ENCODE results near the gene AADAT.

AADAT gene

GRCh38 chr4:170089668-170090351 lies at the start of gene AADAT:
Gene AADAT (minus strand): TSS chr4:170089956. CDS start chr4:170089690, 266 bp downstream.
- no peak; the same call in 1 of the 2 replicates for TF ChIP-seq TCF12 (IDR thresholded peaks at IDR 0.05; ENCODE audit: low read depth)
- TF ChIP-seq TEAD4 (IDR thresholded peaks at IDR 0.05): no peak; the same call in 1 of the 2 replicates
- no peak; the same call in 1 of the 2 replicates for TF ChIP-seq YY1 (IDR thresholded peaks at IDR 0.05; ENCODE audit: low read depth)
- 0 out of 2 replicates have a peak, but pooled peaks have one; percentile 24 for TF ChIP-seq EP300 (IDR thresholded peaks at IDR 0.05; ENCODE audit: borderline replicate concordance)
- TF ChIP-seq TAF1 (IDR thresholded peaks at IDR 0.05; ENCODE audit: low read depth): no peak
- TF ChIP-seq, protein P1, sequence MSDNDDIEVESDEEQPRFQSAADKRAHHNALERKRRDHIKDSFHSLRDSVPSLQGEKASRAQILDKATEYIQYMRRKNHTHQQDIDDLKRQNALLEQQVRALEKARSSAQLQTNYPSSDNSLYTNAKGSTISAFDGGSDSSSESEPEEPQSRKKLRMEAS (IDR thresholded peaks at IDR 0.05): peak; percentile 78; the same call in 1 of the 2 replicates
- no peak for TF ChIP-seq EGR1 (IDR thresholded peaks at IDR 0.05)
- TF ChIP-seq RAD21 (IDR thresholded peaks at IDR 0.05; ENCODE audit: low read depth): peak; percentile 73
- TF ChIP-seq CREB1 (IDR thresholded peaks at IDR 0.05; ENCODE audit: low read depth): no peak
- 0 out of 2 replicates have a peak, but pooled peaks have one; percentile 21 for TF ChIP-seq NFIC (IDR thresholded peaks at IDR 0.05)
- TF ChIP-seq REST (IDR thresholded peaks at IDR 0.05; ENCODE audit: low read depth): no peak
- TF ChIP-seq ZBTB7A (IDR thresholded peaks at IDR 0.05; ENCODE audit: low read depth): peak; percentile 79; the same call in 1 of the 2 replicates
- TF ChIP-seq, protein P2, sequence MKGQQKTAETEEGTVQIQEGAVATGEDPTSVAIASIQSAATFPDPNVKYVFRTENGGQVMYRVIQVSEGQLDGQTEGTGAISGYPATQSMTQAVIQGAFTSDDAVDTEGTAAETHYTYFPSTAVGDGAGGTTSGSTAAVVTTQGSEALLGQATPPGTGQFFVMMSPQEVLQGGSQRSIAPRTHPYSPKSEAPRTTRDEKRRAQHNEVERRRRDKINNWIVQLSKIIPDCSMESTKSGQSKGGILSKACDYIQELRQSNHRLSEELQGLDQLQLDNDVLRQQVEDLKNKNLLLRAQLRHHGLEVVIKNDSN (IDR thresholded peaks at IDR 0.05): no peak
- no peak for TF ChIP-seq FOXM1 (IDR thresholded peaks at IDR 0.05; ENCODE audit: borderline replicate concordance, low read depth)
- TF ChIP-seq CEBPB (IDR thresholded peaks at IDR 0.05): no peak

GRCh38 chr4:170138580-170139194 lies 48.9 kb upstream of the AADAT start:
- peak; percentile 89 for TF ChIP-seq RAD21 (IDR thresholded peaks at IDR 0.05; ENCODE audit: low read depth)
- no peak for TF ChIP-seq TAF1 (IDR thresholded peaks at IDR 0.05; ENCODE audit: low read depth)

DNA sequence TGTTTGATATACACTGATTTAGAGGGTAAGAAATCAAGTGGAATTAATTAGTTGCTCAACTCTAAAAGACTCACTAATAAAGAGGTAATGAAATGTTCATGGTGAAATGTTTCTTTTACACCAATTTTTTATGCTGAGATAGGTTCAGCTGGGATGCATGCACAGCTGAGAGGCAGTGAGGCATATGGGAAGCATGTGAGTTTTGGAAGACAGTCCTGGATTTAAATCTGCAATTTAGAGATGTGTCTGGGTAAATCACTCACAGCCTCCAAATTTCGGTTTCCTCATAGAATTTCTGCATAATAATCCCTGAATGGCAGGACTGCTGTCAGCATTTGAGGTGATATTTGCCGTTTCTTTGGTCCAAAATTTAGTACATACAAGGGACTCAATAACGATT lies 48.2 kb upstream of the AADAT start:
- TF ChIP-seq EGR1 (IDR thresholded peaks at IDR 0.05): no peak
- TF ChIP-seq EP300 (IDR thresholded peaks at IDR 0.05; ENCODE audit: borderline replicate concordance): no peak
- TF ChIP-seq REST (IDR thresholded peaks at IDR 0.05; ENCODE audit: low read depth): no peak
- TF ChIP-seq, protein P2 (IDR thresholded peaks at IDR 0.05): no peak
- TF ChIP-seq TCF12 (IDR thresholded peaks at IDR 0.05; ENCODE audit: low read depth): no peak
- no peak for TF ChIP-seq ZBTB7A (IDR thresholded peaks at IDR 0.05; ENCODE audit: low read depth)
- no peak for TF ChIP-seq TAF1 (IDR thresholded peaks at IDR 0.05; ENCODE audit: low read depth)
- TF ChIP-seq, protein P1 (IDR thresholded peaks at IDR 0.05): no peak
- no peak for TF ChIP-seq RAD21 (IDR thresholded peaks at IDR 0.05; ENCODE audit: low read depth)
- no peak for TF ChIP-seq FOXM1 (IDR thresholded peaks at IDR 0.05; ENCODE audit: borderline replicate concordance, low read depth)
- no peak for TF ChIP-seq TEAD4 (IDR thresholded peaks at IDR 0.05)
- TF ChIP-seq NFIC (IDR thresholded peaks at IDR 0.05): no peak
- TF ChIP-seq YY1 (IDR thresholded peaks at IDR 0.05; ENCODE audit: low read depth): no peak
- TF ChIP-seq CREB1 (IDR thresholded peaks at IDR 0.05; ENCODE audit: low read depth): no peak
- TF ChIP-seq CEBPB (IDR thresholded peaks at IDR 0.05): no peak

GRCh38 chr4:170137466-170137865 lies 47.7 kb upstream of the AADAT start:
- TF ChIP-seq EP300 (IDR thresholded peaks at IDR 0.05; ENCODE audit: borderline replicate concordance) (no peak), NFIC (IDR thresholded peaks at IDR 0.05) (no peak), YY1 (IDR thresholded peaks at IDR 0.05; ENCODE audit: low read depth) (no peak), RAD21 (IDR thresholded peaks at IDR 0.05; ENCODE audit: low read depth) (no peak), EGR1 (IDR thresholded peaks at IDR 0.05) (no peak), TEAD4 (IDR thresholded peaks at IDR 0.05) (no peak), TAF1 (IDR thresholded peaks at IDR 0.05; ENCODE audit: low read depth) (no peak), CEBPB (IDR thresholded peaks at IDR 0.05) (no peak)
- TF ChIP-seq, protein P1 (IDR thresholded peaks at IDR 0.05): no peak
- TF ChIP-seq, protein P2 (IDR thresholded peaks at IDR 0.05): no peak
